ENCODE data around the gene SOX11. TPM values are rescaled to one million over a fixed set of nuclear protein-coding genes. Genes with fewer than 3 reads are reported as not detected.

The SOX11 gene
- total RNA-seq, 1 donor from 2014 or later: 0.05 TPM

GRCh38 chr2:5691221-5691984 lies 781 bp upstream of the SOX11 start:
- DNase-seq (ENCODE audit: low spot score) (no peak), ATAC-seq (no peak)

GRCh38 chr2:5692561-5693286 lies 540 bp downstream of the SOX11 start:
- ATAC-seq (no peak), DNase-seq (ENCODE audit: low spot score) (no peak)

GRCh38 chr2:5693287-5694201 lies 1.4 kb downstream of the SOX11 start:
- ATAC-seq (no peak), DNase-seq (ENCODE audit: low spot score) (no peak)

- ATAC-seq: no peak
- no peak for DNase-seq (ENCODE audit: low spot score)
Observed at GRCh38 chr2:5694306-5694705, 2.1 kb downstream of the SOX11 start.

DNA sequence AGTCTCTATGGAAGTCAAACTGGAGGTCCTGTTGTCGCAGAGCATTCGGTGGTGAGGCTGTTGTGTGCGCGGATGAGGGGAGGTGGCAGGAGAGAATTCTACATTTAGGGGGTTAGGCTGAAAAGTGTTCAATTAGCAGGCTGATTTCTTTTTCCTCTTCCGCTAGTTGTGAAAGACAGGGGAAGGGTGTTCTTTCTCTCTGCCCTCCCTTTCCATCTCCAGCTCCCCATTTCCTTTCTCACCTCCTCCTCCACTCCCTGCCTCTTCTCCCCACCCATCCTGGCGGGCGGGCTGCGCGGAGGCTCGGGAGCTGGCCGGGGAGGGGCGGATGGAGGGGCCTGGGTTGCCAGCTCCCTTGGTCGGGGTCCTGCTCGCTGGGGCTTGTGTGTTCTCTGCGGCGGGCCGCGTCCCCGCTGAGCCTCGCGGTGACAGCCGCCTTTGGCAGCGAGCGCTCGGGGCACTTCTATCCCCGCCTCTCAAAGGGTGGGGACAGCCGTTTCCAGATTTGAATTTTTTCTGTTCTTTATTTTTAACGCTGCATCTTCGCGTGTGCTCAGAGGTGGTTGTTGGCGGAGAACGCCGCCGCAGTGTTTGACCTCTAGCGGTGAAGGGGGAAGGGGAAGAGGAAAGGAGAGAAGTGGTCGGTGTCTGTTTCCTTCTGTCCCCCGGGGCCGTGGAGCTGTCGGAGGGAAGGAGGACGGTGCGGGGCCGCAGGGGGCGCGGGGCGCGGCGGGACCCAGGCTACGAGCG lies 3.6 kb downstream of the SOX11 start:
- DNase-seq (ENCODE audit: low spot score) (no peak), ATAC-seq (no peak)

DNA sequence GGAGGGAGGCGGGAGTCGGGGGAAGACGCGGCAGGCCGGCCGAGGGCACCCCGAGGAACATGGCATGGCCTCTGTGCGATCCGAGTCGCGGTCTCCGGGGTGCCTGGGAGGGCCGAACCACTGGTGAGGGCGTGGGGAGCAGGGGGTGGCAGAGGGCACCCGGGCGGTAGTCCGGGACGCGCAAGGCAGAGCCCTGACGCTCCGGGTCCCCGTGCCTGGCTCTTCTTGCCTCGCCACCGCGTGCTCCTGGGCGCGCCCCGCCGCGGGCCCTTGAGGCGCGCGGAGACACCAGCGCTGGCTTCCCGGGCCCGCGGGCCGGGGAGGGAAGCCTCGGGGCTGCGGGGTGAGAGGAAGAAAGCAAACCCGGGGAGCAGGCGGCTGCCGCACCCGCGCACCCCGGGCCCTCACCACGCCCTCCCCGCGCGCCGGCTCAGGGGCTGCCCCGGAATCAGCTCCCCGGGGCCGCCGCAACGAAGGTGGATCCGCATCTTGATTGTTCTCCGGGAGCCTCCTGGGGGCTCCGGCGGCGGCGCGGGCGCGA lies 4.3 kb downstream of the SOX11 start:
- ATAC-seq: no peak
- DNase-seq (ENCODE audit: low spot score): no peak

DNA sequence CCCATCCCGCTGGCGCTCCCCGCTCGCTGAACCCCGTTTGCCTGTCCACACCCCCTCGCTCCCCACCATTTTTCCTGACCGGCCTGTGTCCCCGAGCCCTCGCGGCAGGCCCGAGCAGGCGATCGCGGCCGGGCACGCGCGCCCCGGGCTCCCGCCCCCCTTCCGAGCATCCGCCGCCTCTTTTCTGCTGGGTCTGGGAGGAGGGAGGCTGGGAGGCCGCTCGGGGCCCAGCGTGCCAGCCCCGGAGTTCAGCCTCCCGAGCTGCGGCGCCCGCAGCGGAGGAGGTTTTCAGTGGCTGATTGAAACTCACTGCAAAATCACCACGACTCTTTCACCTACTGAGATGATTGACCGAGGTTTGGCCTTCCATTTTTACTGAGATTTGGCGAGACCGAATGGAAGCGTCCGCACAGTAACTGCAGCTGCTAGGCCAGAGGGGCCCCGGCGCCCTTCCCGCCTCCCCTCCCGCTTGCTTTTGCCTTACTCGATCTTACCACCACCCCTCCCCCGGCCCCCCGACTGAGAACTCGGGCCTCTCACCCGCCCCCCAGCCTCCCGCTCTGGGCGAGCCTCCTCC lies 4.8 kb downstream of the SOX11 start:
- no peak for ATAC-seq
- DNase-seq (ENCODE audit: low spot score): no peak

- DNase-seq (ENCODE audit: low spot score) (no peak), ATAC-seq (no peak)
Observed at GRCh38 chr2:5697562-5697961, 5.4 kb downstream of the SOX11 start.

DNA sequence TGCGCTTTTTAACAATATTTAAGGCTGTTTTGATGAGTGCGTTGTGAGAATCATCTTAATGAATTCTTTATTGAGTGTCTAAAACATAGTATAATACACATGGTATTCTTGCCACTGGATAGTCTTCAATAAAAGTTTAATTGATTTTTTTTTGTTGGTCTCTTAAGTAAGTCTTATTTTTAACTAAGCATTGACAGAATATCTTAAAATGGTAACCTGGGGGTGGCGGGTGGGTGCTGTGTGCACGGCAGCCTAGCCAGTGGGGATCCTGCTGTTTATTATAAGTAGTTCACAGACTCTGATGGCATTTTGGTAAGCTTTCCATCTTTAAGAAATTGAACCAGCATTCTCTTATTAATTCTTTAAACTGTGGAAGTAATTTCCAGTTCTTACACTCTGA lies 6.0 kb downstream of the SOX11 start:
- no peak for ATAC-seq

DNA sequence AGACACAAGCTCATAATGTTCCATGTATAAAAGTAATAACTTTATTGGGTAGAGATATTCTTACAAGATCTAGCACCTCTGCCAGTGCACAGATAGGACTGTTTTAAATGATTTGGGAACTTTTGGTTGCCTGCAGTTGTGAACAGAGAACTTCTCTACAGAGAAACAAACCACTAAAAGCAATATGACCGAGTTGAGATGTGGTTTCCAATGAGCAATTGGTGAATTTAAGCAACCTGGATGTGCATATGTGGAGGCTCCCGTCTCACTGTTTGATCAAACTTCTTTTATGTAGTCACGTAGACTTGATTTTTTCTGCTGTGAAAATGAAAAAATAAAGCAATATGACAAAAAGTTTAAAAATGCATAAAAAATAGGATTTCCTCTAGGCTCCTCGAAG lies 7.8 kb downstream of the SOX11 start:
- no peak for ATAC-seq
- DNase-seq (ENCODE audit: low spot score): no peak

More for the DNA sequence above, 6.0 kb downstream of the SOX11 start:
- no peak for DNase-seq (ENCODE audit: low spot score)

GRCh38 chr2:5700551-5700950 lies 8.4 kb downstream of the SOX11 start:
- ATAC-seq (no peak), DNase-seq (ENCODE audit: low spot score) (no peak)

DNA sequence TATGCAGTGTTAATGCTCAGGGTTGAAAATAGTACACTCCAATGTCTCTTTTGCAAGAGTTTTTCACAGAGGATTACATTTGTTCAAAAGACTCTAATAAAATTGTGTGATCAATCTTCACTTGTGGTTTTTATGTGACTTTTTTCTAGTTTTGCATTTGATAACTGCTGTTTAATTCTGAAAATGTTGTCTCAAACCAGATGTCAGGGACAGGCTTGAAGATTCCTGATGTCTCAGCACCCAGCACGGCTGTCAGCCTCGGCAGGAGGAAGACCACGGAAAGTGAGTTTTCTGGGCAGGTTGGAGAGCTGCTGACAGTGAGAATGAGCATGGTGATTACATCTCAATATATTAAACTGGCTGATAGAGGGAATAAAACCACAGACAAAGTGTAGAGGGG lies 9.1 kb downstream of the SOX11 start:
- no peak for ATAC-seq

GRCh38 chr2:5703166-5703565 lies 11.0 kb downstream of the SOX11 start:
- DNase-seq (ENCODE audit: low spot score) (no peak), ATAC-seq (no peak)

More for the DNA sequence above, 9.1 kb downstream of the SOX11 start:
- DNase-seq (ENCODE audit: low spot score): no peak

- DNase-seq (ENCODE audit: low spot score) (no peak), ATAC-seq (no peak)
Observed at GRCh38 chr2:5705490-5705889, 13.3 kb downstream of the SOX11 start.

DNA sequence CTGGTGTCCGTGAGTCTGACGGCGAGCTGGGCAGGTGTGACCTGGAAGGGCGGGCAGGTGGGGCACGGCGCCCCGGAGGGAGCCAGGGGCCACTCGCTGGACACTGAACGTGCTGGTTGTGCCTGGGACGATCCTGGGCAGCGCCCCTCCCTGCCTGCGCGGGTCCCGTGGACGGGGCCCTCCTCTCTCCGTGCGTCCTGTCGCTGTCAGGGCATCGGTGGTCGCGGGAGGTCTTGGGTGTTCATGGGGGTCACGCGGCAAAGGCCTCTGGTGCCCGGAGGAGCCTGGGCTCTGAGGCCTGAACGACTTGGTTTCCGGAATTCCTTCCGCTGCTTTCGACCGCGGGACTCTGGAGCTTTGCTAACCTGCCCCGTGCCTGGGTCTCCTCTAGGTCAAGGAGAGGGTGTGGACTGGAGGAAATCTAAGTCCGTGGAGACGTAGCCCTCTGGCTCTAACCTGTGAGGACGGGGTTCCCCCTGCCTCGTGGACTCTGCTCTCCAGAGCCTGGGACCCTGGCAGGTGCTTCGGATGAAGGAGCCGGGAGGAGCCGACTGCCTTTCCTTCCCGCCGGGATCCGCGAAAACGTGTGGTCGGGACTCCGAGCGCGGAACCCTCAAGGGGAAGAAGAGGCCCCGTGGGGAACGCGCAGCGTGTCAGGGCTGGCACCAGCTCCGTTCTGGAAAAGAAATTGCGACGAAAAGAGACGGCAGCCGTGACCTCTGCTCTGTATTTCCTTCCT lies 14.7 kb downstream of the SOX11 start:
- ATAC-seq: no peak
- no peak for DNase-seq (ENCODE audit: low spot score)

DNA sequence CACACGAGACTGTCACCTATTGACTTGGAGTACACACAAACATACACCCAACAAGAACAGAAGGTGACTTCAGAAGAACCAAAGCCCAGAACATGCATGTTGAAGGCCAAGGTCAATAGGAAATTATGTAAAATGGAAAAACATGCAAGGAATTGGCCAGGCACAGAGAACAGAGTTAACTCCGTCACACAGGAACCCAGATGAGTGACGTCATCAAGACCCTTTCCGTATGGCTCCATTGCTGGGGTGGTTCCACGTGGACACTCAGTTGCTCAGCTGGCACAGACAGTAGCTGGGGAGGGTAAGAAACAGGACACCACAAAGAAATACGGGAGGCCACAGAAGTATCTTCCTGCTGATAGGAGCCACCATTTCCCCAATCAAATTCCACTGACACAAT lies 18.4 kb downstream of the SOX11 start:
- ATAC-seq (no peak), DNase-seq (ENCODE audit: low spot score) (no peak)

- DNase-seq (ENCODE audit: low spot score) (no peak), ATAC-seq (no peak)
Observed at GRCh38 chr2:5713101-5713500, 20.9 kb downstream of the SOX11 start.

DNA sequence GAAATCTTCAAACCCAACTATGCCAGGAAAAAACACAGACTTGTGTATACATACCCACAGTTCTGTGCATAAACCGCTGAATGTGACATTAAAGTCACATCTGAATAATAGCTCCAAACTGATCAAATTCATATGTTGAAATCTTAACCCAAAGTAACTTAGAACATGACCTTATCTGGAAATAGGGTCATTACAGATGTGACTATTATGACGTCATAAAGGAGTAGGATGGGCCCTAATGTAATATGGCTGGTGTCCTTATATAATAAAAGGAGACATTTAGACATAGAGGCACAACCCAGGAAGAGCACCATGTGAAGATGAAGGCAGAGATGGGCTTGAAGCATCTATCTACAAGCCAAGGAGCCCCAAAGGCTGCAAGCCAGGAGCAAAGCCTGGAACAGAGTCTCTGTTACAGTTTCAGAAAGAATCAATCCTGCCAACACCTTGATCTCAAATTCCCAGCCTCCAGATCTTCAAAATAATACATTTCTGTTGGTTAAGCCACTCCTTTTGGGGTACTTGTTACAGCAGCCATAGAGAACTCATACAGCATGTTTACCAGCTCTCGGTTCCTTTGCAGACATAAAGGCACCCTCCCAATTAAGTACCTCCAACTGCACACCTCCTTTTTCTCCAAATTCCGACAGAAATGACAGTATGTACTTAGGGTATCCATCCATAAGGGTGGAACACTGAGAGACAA lies 27.6 kb downstream of the SOX11 start:
- ATAC-seq: no peak

GRCh38 chr2:5720426-5720825 lies 28.2 kb downstream of the SOX11 start:
- no peak for DNase-seq (ENCODE audit: low spot score)

More for the DNA sequence above, 27.6 kb downstream of the SOX11 start:
- no peak for DNase-seq (ENCODE audit: low spot score)

More at GRCh38 chr2:5720426-5720825, 28.2 kb downstream of the SOX11 start:
- no peak for ATAC-seq
